ENCODE results near the gene STK39. TPM values are rescaled to one million over a fixed set of nuclear protein-coding genes. Genes with fewer than 3 reads are reported as not detected.

STK39 gene
- total RNA-seq, 1 donor from 2014 or later = 14.3 TPM

GRCh38 chr2:168256448-168256847 lies 9.1 kb upstream of the STK39 start:
- no peaks in the 10 kb centered on the region for H3K4me1 Mint-ChIP-seq (ENCODE audit: unreplicated experiment)
- H3K27ac Mint-ChIP-seq (ENCODE audit: unreplicated experiment) = no peak overlapping the region
- H3K27me3 Mint-ChIP-seq (ENCODE audit: unreplicated experiment) = peaks cover 1% of the 10 kb centered on the region
- DNase-seq (ENCODE audit: low spot score) = no peak
- TF ChIP-seq CTCF (IDR thresholded peaks at IDR 0.05; ENCODE audit: unreplicated experiment) = no peak
- H3K9me3 Mint-ChIP-seq (ENCODE audit: unreplicated experiment) = peaks cover 9% of the 10 kb centered on the region
- no peak overlapping the region for H3K4me3 Mint-ChIP-seq (ENCODE audit: unreplicated experiment)
- peaks cover 7% of the 10 kb centered on the region for H3K36me3 Mint-ChIP-seq (ENCODE audit: low read depth, unreplicated experiment)

DNA sequence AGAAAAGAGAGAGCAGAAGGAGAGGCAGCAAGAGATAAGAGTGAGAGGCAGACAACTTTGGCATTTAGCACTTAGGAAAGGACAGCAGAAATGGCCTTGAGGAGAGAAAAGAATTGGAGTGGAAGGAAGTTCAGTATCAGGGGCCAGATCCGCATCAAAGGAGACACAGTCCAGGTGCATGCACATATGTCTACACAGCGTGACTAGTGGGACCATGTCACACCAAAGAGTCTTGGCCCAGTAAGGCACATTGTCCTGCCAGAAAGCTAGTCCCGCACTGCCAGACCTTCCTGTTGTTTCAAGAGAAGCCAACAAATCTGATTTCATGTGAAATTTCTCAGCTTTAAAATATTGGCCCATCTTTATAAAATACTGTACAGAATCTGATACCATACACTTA lies 8.5 kb upstream of the STK39 start:
- no peak overlapping the region for H3K4me3 Mint-ChIP-seq (ENCODE audit: unreplicated experiment)
- peaks cover 1% of the 10 kb centered on the region for H3K27me3 Mint-ChIP-seq (ENCODE audit: unreplicated experiment)
- H3K4me1 Mint-ChIP-seq (ENCODE audit: unreplicated experiment) = no peaks in the 10 kb centered on the region
- peaks cover 7% of the 10 kb centered on the region for H3K36me3 Mint-ChIP-seq (ENCODE audit: low read depth, unreplicated experiment)
- DNase-seq (ENCODE audit: low spot score) = no peak
- H3K27ac Mint-ChIP-seq (ENCODE audit: unreplicated experiment) = no peak overlapping the region
- H3K9me3 Mint-ChIP-seq (ENCODE audit: unreplicated experiment) = peaks cover 9% of the 10 kb centered on the region
- no peak for TF ChIP-seq CTCF (IDR thresholded peaks at IDR 0.05; ENCODE audit: unreplicated experiment)

GRCh38 chr2:168255103-168255502 lies 7.7 kb upstream of the STK39 start:
- TF ChIP-seq CTCF (IDR thresholded peaks at IDR 0.05; ENCODE audit: unreplicated experiment) = no peak
- no peak overlapping the region for H3K4me3 Mint-ChIP-seq (ENCODE audit: unreplicated experiment)
- peaks cover 1% of the 10 kb centered on the region for H3K27me3 Mint-ChIP-seq (ENCODE audit: unreplicated experiment)
- no peak overlapping the region for H3K27ac Mint-ChIP-seq (ENCODE audit: unreplicated experiment)
- peaks cover 9% of the 10 kb centered on the region for H3K9me3 Mint-ChIP-seq (ENCODE audit: unreplicated experiment)
- H3K4me1 Mint-ChIP-seq (ENCODE audit: unreplicated experiment) = no peaks in the 10 kb centered on the region
- H3K36me3 Mint-ChIP-seq (ENCODE audit: low read depth, unreplicated experiment) = peaks cover 7% of the 10 kb centered on the region
- no peak for DNase-seq (ENCODE audit: low spot score)

GRCh38 chr2:168254158-168254935 lies 7.0 kb upstream of the STK39 start:
- peaks cover 7% of the 10 kb centered on the region for H3K36me3 Mint-ChIP-seq (ENCODE audit: low read depth, unreplicated experiment)
- peaks cover 8% of the 10 kb centered on the region for H3K9me3 Mint-ChIP-seq (ENCODE audit: unreplicated experiment)
- no peak overlapping the region for H3K4me3 Mint-ChIP-seq (ENCODE audit: unreplicated experiment)
- H3K27me3 Mint-ChIP-seq (ENCODE audit: unreplicated experiment) = peaks cover 1% of the 10 kb centered on the region
- H3K27ac Mint-ChIP-seq (ENCODE audit: unreplicated experiment) = no peak overlapping the region
- H3K4me1 Mint-ChIP-seq (ENCODE audit: unreplicated experiment) = no peaks in the 10 kb centered on the region
- no peak for DNase-seq (ENCODE audit: low spot score)
- TF ChIP-seq CTCF (IDR thresholded peaks at IDR 0.05; ENCODE audit: unreplicated experiment) = no peak

- no peak for TF ChIP-seq CTCF (IDR thresholded peaks at IDR 0.05; ENCODE audit: unreplicated experiment)
- Mint-ChIP-seq H3K4me3 (ENCODE audit: unreplicated experiment) (no peak overlapping the region), H3K4me1 (ENCODE audit: unreplicated experiment) (peaks cover 2% of the 10 kb centered on the region), H3K27me3 (ENCODE audit: unreplicated experiment) (peaks cover 1% of the 10 kb centered on the region), H3K27ac (ENCODE audit: unreplicated experiment) (no peak overlapping the region), H3K9me3 (ENCODE audit: unreplicated experiment) (no peaks in the 10 kb centered on the region), H3K36me3 (ENCODE audit: low read depth, unreplicated experiment) (no peaks in the 10 kb centered on the region)
- no peak for DNase-seq (ENCODE audit: low spot score)
These were observed 6.0 kb upstream of the STK39 start for GRCh38 chr2:168253379-168253778.
